Neural progenitor cell (in vitro differentiated cells): ENCODE measurements around the gene PPFIBP1. TPM values are rescaled to one million over a fixed set of nuclear protein-coding genes. Genes with fewer than 3 reads are reported as not detected.

Source experiments
- DNase-seq: peaks from one replicate; pipeline ENCODE4 v3.0.0-alpha.2; 2016; ENCODE audit warnings: low spot score
- H2AFZ ChIP-seq: fragments of 200-600 bp; sonication (generic); replicated peaks from 2 replicates; pipeline ENCODE4 v1.6.1; 2016; ENCODE audit warnings: antibody characterized with exemption
- H3F3A ChIP-seq: fragments of 200-600 bp; sonication (generic); 2 replicates; pipeline ENCODE4 v1.6.1; 2016; ENCODE audit warnings: antibody characterized with exemption, low read depth
- H3K27ac ChIP-seq: fragments of 200-600 bp; sonication (generic); 2 replicates; pipeline ENCODE4 v1.5.1; 2016; ENCODE audit warnings: mild to moderate bottlenecking
- H3K27me3 ChIP-seq: fragments of 200-600 bp; sonication (generic); 2 replicates; pipeline ENCODE4 v1.6.1; 2016; ENCODE audit warnings: mild to moderate bottlenecking, moderate library complexity
- H3K36me3 ChIP-seq: fragments of 200-600 bp; sonication (generic); 2 replicates; pipeline ENCODE4 v1.5.1; 2016
- H3K4me1 ChIP-seq: fragments of 200-600 bp; sonication (generic); 2 replicates; pipeline ENCODE4 v1.6.1; 2016; ENCODE audit warnings: mixed run types
- H3K4me2 ChIP-seq: fragments of 200-600 bp; sonication (generic); 2 replicates; pipeline ENCODE4 v1.6.1; 2016
- H3K4me3 ChIP-seq: fragments of 200-600 bp; sonication (generic); 2 replicates; pipeline ENCODE4 v1.5.1; 2016
- H3K79me2 ChIP-seq: fragments of 200-600 bp; sonication (generic); 2 replicates; pipeline ENCODE4 v1.6.1; 2016; ENCODE audit warnings: low read depth
- H3K9ac ChIP-seq: fragments of 200-600 bp; sonication (generic); 2 replicates; pipeline ENCODE4 v1.6.1; 2016
- H3K9me3 ChIP-seq: fragments of 200-600 bp; sonication (generic); 2 replicates; pipeline ENCODE4 v1.5.1; 2016; ENCODE audit warnings: low read depth
- H4K20me1 ChIP-seq: fragments of 200-600 bp; sonication (generic); 2 replicates; pipeline ENCODE4 v1.6.1; 2016; ENCODE audit warnings: low read depth
- H3K27ac Mint-ChIP-seq: 3 replicates; pipeline ENCODE4 v1.8.0; 2021; ENCODE audit warnings: mixed read lengths
- H3K27me3 Mint-ChIP-seq: 2 replicates; pipeline ENCODE4 v1.8.0; 2022; ENCODE audit warnings: low read depth, mild to moderate bottlenecking, inconsistent platforms, moderate library complexity, mixed read lengths; ENCODE audit not compliant: insufficient read depth
- H3K36me3 Mint-ChIP-seq: 3 replicates; pipeline ENCODE4 v1.8.0; 2021; ENCODE audit warnings: mixed read lengths
- H3K4me1 Mint-ChIP-seq: 3 replicates; pipeline ENCODE4 v1.8.0; 2021; ENCODE audit warnings: mixed read lengths
- H3K4me3 Mint-ChIP-seq: 3 replicates; pipeline ENCODE4 v1.8.0; 2021; ENCODE audit warnings: mild to moderate bottlenecking, moderate library complexity, mixed read lengths
- H3K9me3 Mint-ChIP-seq: 3 replicates; pipeline ENCODE4 v1.8.0; 2020; ENCODE audit warnings: mixed read lengths
- CTCF ChIP-seq: fragments of 200-600 bp; sonication (generic); IDR thresholded peaks from 2 replicates; pipeline ENCODE4 v1.5.1; 2017; ENCODE audit warnings: antibody characterized with exemption, mild to moderate bottlenecking
- EZH2 ChIP-seq: fragments of 200-600 bp; sonication (generic); IDR thresholded peaks from 2 replicates; pipeline ENCODE4 v1.6.1; 2017; ENCODE audit warnings: antibody characterized with exemption, mild to moderate bottlenecking, moderate library complexity
- EZH2phosphoT487 ChIP-seq: fragments of 200-600 bp; sonication (generic); IDR thresholded peaks from 2 replicates; pipeline ENCODE4 v1.6.1; 2017; ENCODE audit warnings: antibody characterized with exemption
- total RNA-seq: library from RNA; depleted of rRNA; stranded (reverse); fragments of >200 nt; gene quantifications from 2 replicates; pipeline ENCODE4 v1.2.3, GENCODE V29; 2015; ENCODE audit warnings: low replicate concordance

Gene PPFIBP1
- total RNA-seq, 1 donor from 2014 or later, result 61.7 TPM

GRCh38 chr12:27560126-27560525 lies 36.1 kb downstream of the PPFIBP1 start:
- Mint-ChIP-seq H3K27me3 (no peaks in the 10 kb centered on the region), H3K27ac (no peak overlapping the region), H3K4me3 (no peak overlapping the region), H3K4me1 (peaks cover 16% of the 10 kb centered on the region), H3K36me3 (no peaks in the 10 kb centered on the region), H3K9me3 (no peaks in the 10 kb centered on the region)
- H3K27ac ChIP-seq, result no peak overlapping the region
- H3K4me3 ChIP-seq, result no peak overlapping the region
- H3K9me3 ChIP-seq, result no peaks in the 10 kb centered on the region
- peaks cover 15% of the 10 kb centered on the region for H3K79me2 ChIP-seq
- no peaks in the 10 kb centered on the region for H3K27me3 ChIP-seq
- H2AFZ ChIP-seq, result no peak overlapping the region
- H3K4me1 ChIP-seq, result peaks cover 15% of the 10 kb centered on the region
- no peaks in the 10 kb centered on the region for H3F3A ChIP-seq
- no peak for TF ChIP-seq EZH2phosphoT487
- TF ChIP-seq EZH2, result no peak
- TF ChIP-seq CTCF, result no peak
- H3K36me3 ChIP-seq, result no peaks in the 10 kb centered on the region
- DNase-seq, result no peak
- no peak overlapping the region for H3K4me2 ChIP-seq
- H3K9ac ChIP-seq, result no peak overlapping the region
- peaks cover 5% of the 10 kb centered on the region for H4K20me1 ChIP-seq

GRCh38 chr12:27561535-27562350 lies 37.7 kb downstream of the PPFIBP1 start:
- H3K27ac Mint-ChIP-seq, result no peak overlapping the region
- H3K27me3 Mint-ChIP-seq, result peaks cover 2% of the 10 kb centered on the region
- H3K27me3 ChIP-seq, result no peaks in the 10 kb centered on the region
- H3K4me1 Mint-ChIP-seq, result peaks cover 20% of the 10 kb centered on the region
- TF ChIP-seq CTCF, result no peak
- no peak for TF ChIP-seq EZH2
- no peak for TF ChIP-seq EZH2phosphoT487
- no peaks in the 10 kb centered on the region for H3K36me3 Mint-ChIP-seq
- no peak overlapping the region for H3K9ac ChIP-seq
- no peak overlapping the region for H3K4me3 ChIP-seq
- no peak overlapping the region for H3K4me2 ChIP-seq
- no peak overlapping the region for H3K27ac ChIP-seq
- H3K4me3 Mint-ChIP-seq, result no peak overlapping the region
- peaks cover 9% of the 10 kb centered on the region for H4K20me1 ChIP-seq
- no peak overlapping the region for H2AFZ ChIP-seq
- H3K9me3 ChIP-seq, result no peaks in the 10 kb centered on the region
- no peaks in the 10 kb centered on the region for H3F3A ChIP-seq
- no peaks in the 10 kb centered on the region for H3K36me3 ChIP-seq
- H3K4me1 ChIP-seq, result peaks cover 17% of the 10 kb centered on the region
- peaks cover 6% of the 10 kb centered on the region for H3K79me2 ChIP-seq
- no peaks in the 10 kb centered on the region for H3K9me3 Mint-ChIP-seq
- no peak for DNase-seq

GRCh38 chr12:27564612-27565213 lies 40.7 kb downstream of the PPFIBP1 start:
- no peaks in the 10 kb centered on the region for H3K27me3 ChIP-seq
- no peaks in the 10 kb centered on the region for H3K79me2 ChIP-seq
- peaks cover 9% of the 10 kb centered on the region for H4K20me1 ChIP-seq
- H3K9me3 ChIP-seq, result no peaks in the 10 kb centered on the region
- H3K4me1 ChIP-seq, result peaks cover 17% of the 10 kb centered on the region
- no peak overlapping the region for H2AFZ ChIP-seq
- H3K9ac ChIP-seq, result no peak overlapping the region
- H3K4me3 Mint-ChIP-seq, result no peak overlapping the region
- H3K27me3 Mint-ChIP-seq, result peaks cover 2% of the 10 kb centered on the region
- H3K36me3 ChIP-seq, result no peaks in the 10 kb centered on the region
- no peak overlapping the region for H3K4me3 ChIP-seq
- H3F3A ChIP-seq, result no peaks in the 10 kb centered on the region
- peak overlapping the region; percentile 61 for H3K27ac ChIP-seq
- TF ChIP-seq EZH2 (no peak), CTCF (no peak), EZH2phosphoT487 (no peak)
- H3K9me3 Mint-ChIP-seq, result no peaks in the 10 kb centered on the region
- DNase-seq, result peak; percentile 35
- H3K36me3 Mint-ChIP-seq, result no peaks in the 10 kb centered on the region
- peak overlapping the region; percentile 14 for H3K27ac Mint-ChIP-seq
- peaks cover 19% of the 10 kb centered on the region for H3K4me1 Mint-ChIP-seq
- peak overlapping the region; percentile 16 for H3K4me2 ChIP-seq
